ES-I3 (cell line): ENCODE measurements around the gene IL1RAPL1.

ENCODE experiments used
- H3K36me3 ChIP-seq: 2 replicates; pipeline ENCODE4 v1.6.1; 2013; ENCODE audit warnings: mild to moderate bottlenecking, low read length, control low read depth, moderate library complexity; ENCODE audit not compliant: insufficient read depth
- H3K4me1 ChIP-seq: 2 replicates; pipeline ENCODE4 v1.6.1; 2013; ENCODE audit warnings: mild to moderate bottlenecking, control low read depth, low read length; ENCODE audit not compliant: insufficient read depth
- H3K9ac ChIP-seq: 2 replicates; pipeline ENCODE4 v1.6.1; 2013; ENCODE audit warnings: low read depth, mild to moderate bottlenecking, low read length, moderate library complexity
- H3K9me3 ChIP-seq: 2 replicates; pipeline ENCODE4 v1.6.1; 2013; ENCODE audit warnings: mild to moderate bottlenecking, low read length, moderate library complexity; ENCODE audit not compliant: control insufficient read depth, insufficient read depth

The IL1RAPL1 gene

GRCh38 chrX:29604381-29604780 is 1017.1 kb downstream of the IL1RAPL1 start:
- Histone ChIP-seq H3K36me3 (no peaks in the 10 kb centered on the region), H3K4me1 (peaks cover 7% of the 10 kb centered on the region; the same call in 1 of the 2 replicates), H3K9ac (no peak overlapping the region), H3K9me3 (no peaks in the 10 kb centered on the region)

DNA sequence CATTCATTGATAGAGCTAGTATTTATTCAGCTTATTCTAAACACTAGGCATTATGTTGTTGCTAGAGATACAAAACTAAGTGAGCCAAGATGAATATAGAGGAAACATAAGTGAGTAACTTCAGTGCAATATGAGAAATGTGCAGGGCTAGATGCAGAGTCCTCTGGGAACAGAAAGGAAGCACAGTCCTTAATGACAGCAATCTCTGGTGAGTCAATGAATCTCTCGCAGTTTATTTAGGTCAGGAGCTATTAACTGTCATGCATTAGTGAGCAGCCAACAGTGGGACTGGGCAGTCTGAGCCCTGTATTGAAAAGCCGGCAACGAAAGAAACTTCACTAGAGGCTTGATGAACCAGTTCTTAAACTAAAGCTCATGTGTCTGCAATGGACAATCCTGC is 1030.0 kb downstream of the IL1RAPL1 start:
- no peaks in the 10 kb centered on the region for H3K36me3 ChIP-seq
- H3K9me3 ChIP-seq: no peaks in the 10 kb centered on the region
- H3K4me1 ChIP-seq: 0 out of 2 replicates have a peak, but pooled peaks cover 10% of the 10 kb centered on the region
- no peak overlapping the region for H3K9ac ChIP-seq

DNA sequence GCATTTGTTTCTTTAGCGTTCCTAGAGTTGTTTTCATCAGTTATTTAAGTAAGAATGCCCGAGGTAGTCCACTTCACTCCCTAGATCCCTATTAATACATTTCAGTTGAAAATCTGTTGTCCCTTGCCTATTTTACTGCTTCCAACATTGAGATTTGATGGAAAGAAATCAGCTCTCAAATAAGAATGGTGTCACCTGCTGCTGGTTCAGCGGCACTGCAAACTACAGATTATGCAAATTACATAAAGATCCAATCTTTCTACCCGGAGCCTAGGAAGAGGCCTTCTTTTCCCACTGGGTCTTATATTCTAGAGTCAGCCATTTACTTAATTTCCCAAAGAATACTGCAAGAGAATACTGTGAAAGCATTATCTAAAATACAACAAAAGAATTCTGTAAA is 1030.5 kb downstream of the IL1RAPL1 start:
- H3K9me3 ChIP-seq: no peaks in the 10 kb centered on the region
- H3K9ac ChIP-seq: no peak overlapping the region
- H3K4me1 ChIP-seq: 0 out of 2 replicates have a peak, but pooled peaks cover 10% of the 10 kb centered on the region
- H3K36me3 ChIP-seq: no peaks in the 10 kb centered on the region

DNA sequence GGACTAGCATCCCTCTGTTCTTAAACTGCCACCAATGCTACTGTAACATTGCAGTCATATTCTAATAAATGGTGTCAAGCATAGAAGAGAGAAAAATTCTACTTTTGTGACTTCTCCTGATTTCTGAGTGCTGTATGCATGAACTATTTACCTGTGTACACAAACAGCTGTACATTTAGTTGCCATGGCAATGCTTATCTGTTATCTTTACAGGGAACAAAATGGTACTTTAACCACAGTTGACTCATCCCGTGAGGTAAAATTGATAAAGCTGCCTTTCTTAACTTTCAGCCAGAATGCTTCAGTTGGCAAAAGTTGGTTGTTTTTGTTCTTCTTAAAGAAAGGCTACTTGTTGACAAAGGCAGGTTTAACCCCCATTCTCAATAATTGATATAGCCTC is 1040.6 kb downstream of the IL1RAPL1 start:
- H3K36me3 ChIP-seq: no peaks in the 10 kb centered on the region
- no peaks in the 10 kb centered on the region for H3K4me1 ChIP-seq
- H3K9ac ChIP-seq: no peak overlapping the region
- H3K9me3 ChIP-seq: no peaks in the 10 kb centered on the region

- H3K9ac ChIP-seq: no peak overlapping the region
- no peaks in the 10 kb centered on the region for H3K4me1 ChIP-seq
- no peaks in the 10 kb centered on the region for H3K36me3 ChIP-seq
- no peaks in the 10 kb centered on the region for H3K9me3 ChIP-seq
Observed at GRCh38 chrX:29634516-29634915, 1047.3 kb downstream of the IL1RAPL1 start.

DNA sequence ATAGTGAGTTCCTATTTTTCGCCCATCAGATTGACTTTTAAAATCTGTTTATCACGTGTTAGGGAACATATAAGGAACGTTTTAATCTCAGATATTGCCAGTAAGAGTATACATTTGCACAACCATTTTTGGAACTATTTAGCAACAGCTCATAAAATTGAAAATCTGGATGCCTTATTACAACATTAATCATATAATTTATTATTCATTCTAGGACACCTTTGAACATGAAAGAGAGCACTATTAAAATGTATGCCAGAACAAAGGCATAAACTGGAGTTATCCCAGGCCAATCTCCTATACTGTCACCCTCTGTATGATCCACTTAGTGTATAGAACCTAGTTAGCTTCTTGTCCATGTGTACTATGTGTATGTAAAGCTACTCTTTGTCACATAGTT is 1049.1 kb downstream of the IL1RAPL1 start:
- no peaks in the 10 kb centered on the region for H3K9me3 ChIP-seq
- no peak overlapping the region for H3K9ac ChIP-seq
- H3K36me3 ChIP-seq: no peaks in the 10 kb centered on the region
- no peaks in the 10 kb centered on the region for H3K4me1 ChIP-seq

GRCh38 chrX:29640106-29640505 is 1052.9 kb downstream of the IL1RAPL1 start:
- Histone ChIP-seq H3K4me1 (no peaks in the 10 kb centered on the region), H3K9me3 (no peaks in the 10 kb centered on the region), H3K9ac (no peak overlapping the region), H3K36me3 (no peaks in the 10 kb centered on the region)

- Histone ChIP-seq H3K36me3 (no peaks in the 10 kb centered on the region), H3K9me3 (no peaks in the 10 kb centered on the region)
Observed at GRCh38 chrX:29641461-29641860, 1054.2 kb downstream of the IL1RAPL1 start.

DNA sequence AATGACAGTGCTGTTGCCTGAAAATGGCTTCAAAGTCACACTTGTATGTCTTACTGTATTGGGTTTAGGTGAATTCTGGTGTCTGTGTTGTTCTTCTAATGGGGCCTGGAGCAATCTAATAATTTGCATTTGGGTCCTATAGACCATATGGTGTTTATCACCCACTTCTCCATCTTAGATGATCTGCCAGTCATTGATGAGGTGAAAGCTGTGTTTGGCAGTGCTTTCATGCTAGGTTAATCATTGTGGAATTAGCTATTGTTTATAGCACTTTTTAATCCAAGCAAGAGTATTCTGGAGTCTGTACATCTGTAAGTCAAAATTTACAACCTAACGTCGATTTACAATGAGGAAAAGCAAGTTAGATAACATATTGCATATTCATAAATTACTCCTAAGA is 1055.9 kb downstream of the IL1RAPL1 start:
- Histone ChIP-seq H3K36me3 (no peaks in the 10 kb centered on the region), H3K9me3 (no peaks in the 10 kb centered on the region), H3K9ac (no peak overlapping the region), H3K4me1 (no peaks in the 10 kb centered on the region)

More at GRCh38 chrX:29641461-29641860, 1054.2 kb downstream of the IL1RAPL1 start:
- Histone ChIP-seq H3K4me1 (no peaks in the 10 kb centered on the region), H3K9ac (no peak overlapping the region)

DNA sequence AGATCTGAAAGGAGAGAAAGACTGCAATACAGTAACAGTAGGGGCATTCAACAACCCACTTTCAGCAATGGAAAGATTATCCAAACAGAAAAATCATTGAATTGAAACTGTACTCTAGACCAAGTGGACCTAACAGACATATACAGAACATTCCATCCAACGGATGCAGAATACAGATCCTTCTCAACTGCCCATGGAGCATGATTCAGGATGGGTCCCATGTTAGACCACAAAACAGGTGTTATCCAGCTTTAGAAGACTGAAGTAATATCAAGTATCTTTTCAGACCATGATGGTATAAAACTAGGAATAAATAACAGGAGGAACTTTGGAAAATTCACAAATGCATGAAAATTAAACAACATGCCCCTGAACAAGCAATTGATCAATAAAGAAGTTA is 1060.9 kb downstream of the IL1RAPL1 start:
- no peaks in the 10 kb centered on the region for H3K9me3 ChIP-seq
- H3K4me1 ChIP-seq: peaks cover 5% of the 10 kb centered on the region; the same call in 1 of the 2 replicates
- H3K9ac ChIP-seq: no peak overlapping the region
- no peaks in the 10 kb centered on the region for H3K36me3 ChIP-seq

DNA sequence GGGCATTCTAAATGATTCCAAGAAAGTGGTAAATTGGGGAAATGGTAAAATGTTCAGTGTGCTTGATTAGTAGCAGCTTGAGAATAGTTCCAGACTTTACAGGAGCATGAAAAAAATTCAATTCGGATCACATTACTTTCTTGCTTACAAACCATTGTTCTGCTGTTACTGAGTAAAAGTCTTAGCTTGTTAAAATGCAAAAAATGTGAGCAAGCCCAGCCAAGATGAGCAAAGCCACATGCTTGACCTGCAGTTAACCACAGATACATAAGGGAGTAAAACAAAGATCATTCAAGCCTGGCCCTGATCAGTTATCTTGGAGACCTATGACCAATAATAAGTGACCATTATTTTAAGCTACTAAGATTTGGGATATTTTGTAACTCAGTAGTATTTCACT is 1065.2 kb downstream of the IL1RAPL1 start:
- H3K4me1 ChIP-seq: peaks cover 5% of the 10 kb centered on the region; the same call in 1 of the 2 replicates
- peaks cover 3% of the 10 kb centered on the region; the same call in 1 of the 2 replicates for H3K9me3 ChIP-seq
- no peak overlapping the region for H3K9ac ChIP-seq
- no peaks in the 10 kb centered on the region for H3K36me3 ChIP-seq

DNA sequence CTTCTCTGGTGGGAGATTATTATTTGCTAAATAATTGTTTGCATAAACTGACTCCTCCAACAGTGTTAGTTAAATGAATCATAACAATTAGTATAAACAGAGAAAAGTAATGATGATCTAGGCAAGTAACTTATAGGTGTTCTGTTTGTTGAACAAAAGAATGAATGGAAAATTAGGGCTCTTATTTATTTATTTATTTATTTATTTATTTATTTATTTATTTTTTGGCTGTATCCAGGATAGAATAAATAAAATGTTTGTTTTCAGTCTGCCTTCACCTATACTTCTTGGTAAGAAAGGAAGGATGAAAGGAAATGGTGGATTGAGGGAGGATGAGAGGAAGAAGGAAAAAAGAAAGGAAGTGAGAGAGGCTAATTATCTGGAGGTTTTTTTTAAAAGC is 1066.5 kb downstream of the IL1RAPL1 start:
- Histone ChIP-seq H3K9me3 (peaks cover 3% of the 10 kb centered on the region; the same call in 1 of the 2 replicates), H3K9ac (no peak overlapping the region), H3K36me3 (no peaks in the 10 kb centered on the region), H3K4me1 (peaks cover 5% of the 10 kb centered on the region; the same call in 1 of the 2 replicates)

- Histone ChIP-seq H3K9me3 (no peaks in the 10 kb centered on the region), H3K36me3 (no peaks in the 10 kb centered on the region), H3K9ac (no peak overlapping the region), H3K4me1 (peaks cover 17% of the 10 kb centered on the region)
Observed at GRCh38 chrX:29659911-29660310, 1072.7 kb downstream of the IL1RAPL1 start.

GRCh38 chrX:29661290-29661689 is 1074.0 kb downstream of the IL1RAPL1 start:
- Histone ChIP-seq H3K4me1 (peaks cover 21% of the 10 kb centered on the region), H3K9ac (no peak overlapping the region), H3K36me3 (no peaks in the 10 kb centered on the region), H3K9me3 (no peaks in the 10 kb centered on the region)

DNA sequence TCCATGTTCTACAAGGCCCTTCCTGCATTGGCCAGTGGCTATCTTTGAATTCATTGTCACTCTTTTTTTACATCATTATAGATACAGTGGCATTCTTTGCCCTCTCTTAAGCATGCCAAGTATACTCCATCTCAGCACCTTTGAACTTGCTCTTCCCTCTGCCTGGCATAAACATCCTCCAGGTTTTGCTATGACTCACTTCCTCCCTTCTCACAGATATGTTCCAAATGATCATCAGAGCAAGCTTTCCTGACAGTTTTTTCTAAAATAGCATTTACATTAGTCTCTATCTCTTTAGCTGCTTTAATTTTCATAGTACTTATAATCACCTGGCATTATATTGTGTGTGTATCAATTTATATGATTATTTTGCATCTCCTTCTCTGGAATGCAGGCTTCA is 1074.9 kb downstream of the IL1RAPL1 start:
- H3K9me3 ChIP-seq: no peaks in the 10 kb centered on the region
- H3K9ac ChIP-seq: no peak overlapping the region
- H3K36me3 ChIP-seq: no peaks in the 10 kb centered on the region
- H3K4me1 ChIP-seq: peaks cover 21% of the 10 kb centered on the region
